Measurements from ENCODE around the gene DCLK2.

DNA sequence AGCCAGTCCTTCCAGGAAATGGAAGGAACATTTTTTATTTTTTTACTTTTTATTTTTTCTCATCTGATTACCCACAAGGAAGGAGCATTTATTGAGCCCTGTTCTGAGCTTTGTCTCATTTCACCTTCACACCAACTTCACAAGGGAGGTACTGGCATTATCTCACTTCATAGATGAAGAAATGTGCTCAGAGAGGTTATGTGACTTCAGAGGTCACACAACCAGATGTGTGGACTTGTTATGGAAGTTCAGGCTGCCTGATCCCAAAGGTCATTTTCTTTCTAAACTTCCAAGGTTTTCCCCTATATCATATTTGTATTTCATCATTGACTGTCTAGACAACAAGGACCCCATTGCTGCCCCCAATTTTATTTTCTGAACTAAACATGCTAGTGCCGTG lies 160.3 kb downstream of the DCLK2 start:
- TF ChIP-seq, protein P1, sequence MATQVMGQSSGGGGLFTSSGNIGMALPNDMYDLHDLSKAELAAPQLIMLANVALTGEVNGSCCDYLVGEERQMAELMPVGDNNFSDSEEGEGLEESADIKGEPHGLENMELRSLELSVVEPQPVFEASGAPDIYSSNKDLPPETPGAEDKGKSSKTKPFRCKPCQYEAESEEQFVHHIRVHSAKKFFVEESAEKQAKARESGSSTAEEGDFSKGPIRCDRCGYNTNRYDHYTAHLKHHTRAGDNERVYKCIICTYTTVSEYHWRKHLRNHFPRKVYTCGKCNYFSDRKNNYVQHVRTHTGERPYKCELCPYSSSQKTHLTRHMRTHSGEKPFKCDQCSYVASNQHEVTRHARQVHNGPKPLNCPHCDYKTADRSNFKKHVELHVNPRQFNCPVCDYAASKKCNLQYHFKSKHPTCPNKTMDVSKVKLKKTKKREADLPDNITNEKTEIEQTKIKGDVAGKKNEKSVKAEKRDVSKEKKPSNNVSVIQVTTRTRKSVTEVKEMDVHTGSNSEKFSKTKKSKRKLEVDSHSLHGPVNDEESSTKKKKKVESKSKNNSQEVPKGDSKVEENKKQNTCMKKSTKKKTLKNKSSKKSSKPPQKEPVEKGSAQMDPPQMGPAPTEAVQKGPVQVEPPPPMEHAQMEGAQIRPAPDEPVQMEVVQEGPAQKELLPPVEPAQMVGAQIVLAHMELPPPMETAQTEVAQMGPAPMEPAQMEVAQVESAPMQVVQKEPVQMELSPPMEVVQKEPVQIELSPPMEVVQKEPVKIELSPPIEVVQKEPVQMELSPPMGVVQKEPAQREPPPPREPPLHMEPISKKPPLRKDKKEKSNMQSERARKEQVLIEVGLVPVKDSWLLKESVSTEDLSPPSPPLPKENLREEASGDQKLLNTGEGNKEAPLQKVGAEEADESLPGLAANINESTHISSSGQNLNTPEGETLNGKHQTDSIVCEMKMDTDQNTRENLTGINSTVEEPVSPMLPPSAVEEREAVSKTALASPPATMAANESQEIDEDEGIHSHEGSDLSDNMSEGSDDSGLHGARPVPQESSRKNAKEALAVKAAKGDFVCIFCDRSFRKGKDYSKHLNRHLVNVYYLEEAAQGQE (IDR thresholded peaks at IDR 0.05; ENCODE audit: borderline replicate concordance), result no peak
- no peak for TF ChIP-seq EP300 (conservative IDR thresholded peaks at IDR 0.05; ENCODE audit: poor library complexity, severe bottlenecking)
- TF ChIP-seq TAF1 (IDR thresholded peaks at IDR 0.05; ENCODE audit: low read depth), result no peak
- TF ChIP-seq, protein P2, sequence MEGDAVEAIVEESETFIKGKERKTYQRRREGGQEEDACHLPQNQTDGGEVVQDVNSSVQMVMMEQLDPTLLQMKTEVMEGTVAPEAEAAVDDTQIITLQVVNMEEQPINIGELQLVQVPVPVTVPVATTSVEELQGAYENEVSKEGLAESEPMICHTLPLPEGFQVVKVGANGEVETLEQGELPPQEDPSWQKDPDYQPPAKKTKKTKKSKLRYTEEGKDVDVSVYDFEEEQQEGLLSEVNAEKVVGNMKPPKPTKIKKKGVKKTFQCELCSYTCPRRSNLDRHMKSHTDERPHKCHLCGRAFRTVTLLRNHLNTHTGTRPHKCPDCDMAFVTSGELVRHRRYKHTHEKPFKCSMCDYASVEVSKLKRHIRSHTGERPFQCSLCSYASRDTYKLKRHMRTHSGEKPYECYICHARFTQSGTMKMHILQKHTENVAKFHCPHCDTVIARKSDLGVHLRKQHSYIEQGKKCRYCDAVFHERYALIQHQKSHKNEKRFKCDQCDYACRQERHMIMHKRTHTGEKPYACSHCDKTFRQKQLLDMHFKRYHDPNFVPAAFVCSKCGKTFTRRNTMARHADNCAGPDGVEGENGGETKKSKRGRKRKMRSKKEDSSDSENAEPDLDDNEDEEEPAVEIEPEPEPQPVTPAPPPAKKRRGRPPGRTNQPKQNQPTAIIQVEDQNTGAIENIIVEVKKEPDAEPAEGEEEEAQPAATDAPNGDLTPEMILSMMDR (IDR thresholded peaks at IDR 0.05; ENCODE audit: poor library complexity, severe bottlenecking), result no peak
- TF ChIP-seq EZH2 (IDR thresholded peaks at IDR 0.05; ENCODE audit: borderline replicate concordance, insufficient read depth, low read length, poor library complexity, severe bottlenecking), result no peak
- no peak for TF ChIP-seq POLR2AphosphoS5 (IDR thresholded peaks at IDR 0.05)
